GM21360 (cell line): Measurements from ENCODE around the gene ZBTB7C.

Experiments
- ATAC-seq: cut with Tn5 transposase; IDR thresholded peaks from one replicate; pipeline ENCODE4 v1.9.1; 2021; ENCODE audit warnings: mild to moderate bottlenecking, moderate library complexity; ENCODE audit not compliant: unreplicated experiment

The ZBTB7C gene

GRCh38 chr18:48418539-48419276 is 9.5 kb upstream of the ZBTB7C start:
- ATAC-seq = no peak

- no peak for ATAC-seq
Measured at GRCh38 chr18:48417985-48418384, 8.8 kb upstream of the ZBTB7C start.

DNA sequence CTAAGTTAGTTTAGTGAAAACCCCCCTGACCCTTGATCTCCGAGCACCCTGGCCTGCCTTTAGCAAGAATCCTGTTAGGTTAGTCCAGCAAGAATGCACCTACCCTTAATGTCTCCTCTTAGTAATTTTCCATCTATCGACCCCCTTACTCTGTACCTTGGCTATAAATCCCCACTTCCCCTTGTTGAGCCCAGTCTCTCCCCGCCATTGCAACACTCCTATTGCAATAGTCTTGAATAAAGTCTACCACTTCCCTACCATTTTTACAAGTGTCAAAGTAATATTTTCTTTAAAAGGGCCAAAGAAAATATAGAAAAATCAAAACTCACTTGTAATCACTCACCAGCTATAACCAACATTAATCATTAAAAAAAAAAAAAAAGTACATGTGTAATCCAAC is 4.2 kb upstream of the ZBTB7C start:
- ATAC-seq = no peak

DNA sequence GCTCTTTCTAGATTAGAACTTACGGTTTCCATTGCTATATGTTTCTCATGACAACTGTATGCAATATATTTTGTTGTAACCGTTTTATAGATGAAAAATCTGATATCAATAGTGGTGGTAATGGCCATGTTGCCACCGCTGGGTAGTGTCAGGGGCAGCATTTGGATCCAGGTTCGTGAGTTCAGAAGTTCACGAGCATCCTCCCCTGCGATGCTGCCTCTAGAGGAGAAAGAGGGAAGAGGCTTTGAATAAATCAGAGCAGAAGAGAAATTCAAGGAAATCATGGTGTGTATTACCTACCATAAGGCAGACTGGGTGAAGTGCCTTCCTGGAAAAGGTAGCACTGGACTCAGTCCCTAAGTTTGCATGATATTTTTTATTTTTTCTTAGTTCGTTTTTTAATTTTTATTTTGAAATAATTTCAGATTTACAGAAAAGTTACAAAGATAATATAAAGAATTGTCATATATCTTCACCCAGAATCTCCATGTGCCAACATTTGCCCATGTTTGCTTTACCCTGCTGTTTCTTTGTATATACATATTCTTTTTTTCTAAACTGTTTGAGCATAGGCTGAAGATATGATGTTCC is 3.3 kb upstream of the ZBTB7C start:
- no peak for ATAC-seq

DNA sequence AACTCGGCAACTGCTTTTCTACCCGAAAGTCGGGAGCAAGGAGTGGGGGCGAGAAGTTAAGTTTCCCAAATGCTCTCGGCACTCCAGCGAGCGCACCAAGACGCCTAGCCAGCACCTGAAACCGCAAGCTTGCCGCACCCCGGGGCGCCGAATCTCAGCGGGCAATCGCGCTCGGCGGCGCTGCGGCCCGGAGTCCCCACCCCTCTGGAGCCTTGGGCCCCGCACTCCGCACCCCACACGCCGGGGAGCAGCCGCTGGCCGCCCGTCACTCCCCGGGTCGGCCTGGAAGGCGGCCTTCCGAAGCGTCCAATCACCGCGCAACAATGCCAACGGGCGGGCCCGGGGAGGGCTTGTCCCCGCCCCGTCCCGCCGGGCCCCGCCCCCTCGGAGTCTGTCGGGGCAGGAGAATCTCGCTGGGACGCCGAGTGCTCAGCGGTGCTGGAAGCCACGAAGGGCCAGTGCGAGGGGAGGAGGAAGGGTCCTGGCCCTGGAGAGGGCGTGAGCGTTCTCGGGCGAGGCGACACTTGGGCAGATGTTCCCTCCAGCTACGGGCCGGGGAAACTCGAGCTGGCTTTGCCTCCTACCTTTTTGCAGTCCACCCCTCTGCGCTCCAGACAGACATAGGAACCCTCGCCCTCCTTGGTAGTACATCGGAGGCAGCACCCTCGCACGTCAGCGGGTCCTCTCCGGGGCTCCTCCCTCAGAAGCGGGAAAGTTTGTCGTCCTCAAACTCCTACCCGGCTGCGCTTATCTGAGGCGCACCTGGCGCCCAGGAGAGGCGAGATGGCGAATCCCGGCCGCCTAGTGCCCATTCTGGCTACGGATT is 1.1 kb upstream of the ZBTB7C start:
- peak; percentile 89 for ATAC-seq

DNA sequence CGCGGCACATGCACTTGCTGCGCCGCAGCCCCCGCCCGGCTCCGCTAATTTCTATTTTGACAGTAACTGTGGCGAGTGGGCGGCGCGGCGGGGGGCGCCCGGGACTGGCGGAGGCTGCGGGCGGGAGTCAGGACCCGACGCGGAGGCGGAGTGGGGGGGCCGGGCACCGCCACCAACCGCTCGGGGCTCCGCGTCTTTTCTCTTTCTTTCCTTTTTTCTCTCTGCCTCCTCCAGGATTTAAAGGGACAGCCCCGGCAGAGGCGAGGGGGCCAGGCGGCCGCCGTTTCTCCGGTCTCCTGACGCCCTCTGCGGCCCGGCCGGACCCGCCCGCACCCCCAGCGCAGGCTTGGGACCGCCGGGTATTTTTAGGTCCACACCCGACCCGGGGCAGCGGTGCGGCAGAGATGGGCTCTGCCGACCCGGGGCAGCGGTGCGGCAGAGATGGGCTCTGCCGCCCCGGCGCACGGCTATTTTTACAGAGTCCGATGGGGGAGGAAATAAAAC is 460 bp upstream of the ZBTB7C start:
- ATAC-seq = peak; percentile 11

- ATAC-seq = no peak
Measured at GRCh38 chr18:48408111-48408726, 964 bp downstream of the ZBTB7C start.

GRCh38 chr18:48407358-48407757 is 1.8 kb downstream of the ZBTB7C start:
- ATAC-seq = no peak

DNA sequence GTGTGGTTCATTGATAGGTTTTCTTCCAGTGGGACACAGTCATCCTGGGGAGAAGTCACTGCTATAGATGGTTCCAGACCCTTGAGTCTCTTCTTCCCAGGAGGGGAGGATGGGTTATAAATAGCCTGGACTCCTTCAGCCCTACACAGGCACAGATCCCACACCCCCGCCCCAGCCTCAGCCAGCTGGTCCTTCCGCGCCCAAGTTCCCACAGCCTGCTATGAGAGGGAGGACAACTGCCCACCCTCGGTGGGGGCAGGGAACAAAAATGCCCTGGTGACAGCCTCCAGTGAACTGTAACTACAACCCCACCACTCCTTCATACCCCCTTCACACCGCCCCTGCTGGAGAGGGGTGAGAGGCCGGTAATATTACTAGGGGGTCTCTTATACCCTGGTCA is 3.2 kb downstream of the ZBTB7C start:
- no peak for ATAC-seq

DNA sequence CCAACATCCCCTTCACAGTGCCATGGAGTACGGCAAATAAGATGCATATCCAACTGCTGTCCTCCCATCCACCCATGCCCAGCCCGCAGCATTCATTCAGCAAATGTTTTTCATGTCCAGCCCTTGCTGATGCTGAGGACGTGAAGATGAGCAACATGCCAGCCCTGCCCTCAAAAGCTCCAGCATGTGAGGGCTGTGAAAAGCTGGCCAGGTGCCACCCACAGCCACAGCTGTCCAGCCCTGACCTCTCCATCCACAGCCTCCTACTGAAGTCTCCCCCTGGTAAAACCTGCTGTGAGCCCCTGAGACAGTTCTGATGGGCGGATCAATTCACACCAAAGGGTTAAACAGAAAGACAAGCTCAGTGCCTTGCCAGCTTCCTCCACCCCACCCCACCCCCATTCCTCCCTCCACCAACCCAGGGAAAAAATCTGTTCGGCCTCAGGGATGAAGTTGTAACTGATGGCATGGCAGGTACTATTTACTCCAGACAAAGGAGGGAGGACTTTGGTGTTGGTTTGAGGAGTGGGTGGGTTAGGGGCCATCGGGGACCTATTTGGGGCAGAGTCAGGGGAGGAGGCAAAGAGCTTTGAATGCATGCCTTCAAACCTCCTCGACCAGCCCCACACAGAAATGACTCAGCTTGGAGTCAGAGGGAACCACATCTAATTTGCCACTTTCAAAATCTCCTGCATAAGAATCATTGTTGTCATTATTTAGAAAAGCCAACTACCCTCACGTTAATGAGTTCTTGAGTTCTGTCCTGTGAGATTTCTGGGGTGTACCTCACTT is 4.3 kb downstream of the ZBTB7C start:
- no peak for ATAC-seq

GRCh38 chr18:48402953-48403352 is 6.2 kb downstream of the ZBTB7C start:
- no peak for ATAC-seq

DNA sequence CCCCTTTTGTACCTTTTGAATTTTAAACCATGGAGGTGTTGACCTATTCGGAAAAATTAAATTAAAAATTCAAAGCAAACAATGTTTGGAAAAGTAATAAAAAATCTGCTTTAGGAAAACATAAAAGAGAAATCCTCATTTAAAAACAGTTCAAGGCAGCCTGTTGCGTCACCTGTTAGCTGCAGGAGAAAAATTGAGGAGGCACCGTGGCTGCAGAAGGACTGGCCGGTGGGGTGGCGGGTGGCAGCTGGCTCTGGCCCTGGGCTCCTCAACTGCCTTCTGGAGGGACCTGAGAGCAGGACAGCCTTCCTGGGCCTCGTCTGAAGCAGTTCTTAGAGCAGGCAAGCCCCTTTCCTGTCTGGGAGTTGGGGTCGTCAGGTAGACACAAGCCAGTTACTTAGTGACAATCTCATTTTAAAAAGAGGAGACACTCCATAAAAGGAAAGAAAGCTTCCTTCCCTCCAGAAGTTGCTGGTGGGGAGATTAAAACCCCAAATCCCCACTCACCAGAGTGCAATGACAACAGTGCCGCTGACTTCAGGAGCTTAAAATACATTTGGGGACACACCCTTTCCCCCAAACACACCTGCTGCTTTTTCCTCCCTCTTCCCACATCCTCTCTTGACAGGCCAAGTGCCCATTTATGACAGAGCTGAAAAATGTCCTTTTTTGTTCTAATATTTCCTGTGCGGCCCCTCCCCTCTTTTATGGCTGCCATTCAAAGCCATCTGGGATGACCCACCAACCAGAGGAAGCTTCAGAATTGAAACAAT is 9.7 kb downstream of the ZBTB7C start:
- ATAC-seq = no peak

DNA sequence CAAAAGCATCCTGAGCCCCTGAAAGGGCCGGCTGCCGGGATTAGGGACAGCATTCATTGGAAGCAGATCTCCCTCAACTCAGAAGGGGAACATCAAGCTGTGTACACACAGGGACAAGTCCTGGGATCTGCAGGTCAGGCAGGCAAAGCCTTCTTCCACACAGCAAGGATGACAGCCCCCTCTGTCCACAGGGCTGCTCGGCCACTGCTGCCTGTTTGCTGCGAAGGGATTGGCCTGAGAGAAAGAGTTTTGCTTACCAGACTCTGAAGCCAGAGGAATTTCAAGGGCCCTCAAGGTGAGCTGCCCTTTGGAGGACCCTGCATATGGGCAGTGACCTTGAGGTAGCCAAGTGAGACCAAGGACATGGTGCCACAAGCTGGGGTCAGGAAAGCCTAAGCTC is 11.1 kb downstream of the ZBTB7C start:
- no peak for ATAC-seq

DNA sequence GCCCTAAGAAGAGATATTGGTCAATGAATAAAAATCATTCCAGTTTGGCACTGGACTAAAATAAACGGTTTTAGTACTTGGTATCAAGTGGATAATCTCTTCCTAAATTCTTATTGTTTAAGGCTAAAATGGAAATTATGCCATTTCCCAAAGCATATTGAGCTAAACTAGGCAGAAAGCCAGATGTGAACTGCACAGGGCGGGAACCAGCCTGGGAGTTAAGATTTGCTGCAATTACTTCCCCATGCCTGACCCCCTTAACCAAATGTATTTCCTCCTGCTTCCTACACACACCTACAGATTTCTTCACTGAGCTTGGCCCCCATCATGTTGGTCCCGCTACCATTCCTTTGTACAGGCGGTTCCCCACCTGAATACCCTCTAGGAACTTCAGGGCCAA is 12.2 kb downstream of the ZBTB7C start:
- ATAC-seq = no peak

DNA sequence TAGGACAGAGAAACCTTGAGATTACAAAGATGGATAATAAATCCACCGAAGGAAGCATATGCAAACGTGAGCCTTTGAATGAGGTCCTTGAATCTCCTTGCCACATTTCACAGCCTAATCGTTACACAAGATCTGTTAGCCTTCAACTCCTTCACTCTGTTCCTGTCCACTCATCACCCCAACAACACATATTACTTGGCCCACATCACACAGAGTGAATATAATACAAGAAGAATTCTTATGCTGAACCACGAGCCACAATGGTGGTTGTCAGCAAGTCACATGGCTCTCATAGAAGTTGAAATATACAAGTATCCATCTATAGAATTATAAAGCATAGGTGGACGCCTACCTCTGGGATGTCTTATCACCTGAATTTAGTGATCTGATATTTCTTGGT is 12.6 kb downstream of the ZBTB7C start:
- no peak for ATAC-seq

DNA sequence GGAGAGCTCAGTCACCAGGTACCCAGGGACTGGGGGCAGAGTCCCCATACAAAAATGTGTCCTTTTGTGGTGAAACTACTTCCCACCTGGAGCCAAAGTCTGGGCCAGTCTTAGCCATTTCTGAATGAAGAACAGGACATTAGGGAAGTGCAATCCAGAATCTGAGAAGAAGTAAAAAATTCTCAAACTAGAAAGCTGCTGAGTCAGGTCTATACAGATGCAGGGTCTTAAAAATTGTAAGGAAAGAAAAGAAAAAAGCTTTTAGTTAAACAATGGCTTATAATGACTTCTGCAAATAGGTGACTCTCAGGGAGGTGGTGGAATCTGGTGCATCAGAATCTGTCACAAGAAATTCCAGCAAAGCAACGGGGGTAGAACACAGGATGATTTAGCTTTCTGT is 13.5 kb downstream of the ZBTB7C start:
- ATAC-seq = no peak

GRCh38 chr18:48394176-48394575 is 15.0 kb downstream of the ZBTB7C start:
- ATAC-seq = no peak

- no peak for ATAC-seq
Measured at GRCh38 chr18:48393776-48394175, 15.4 kb downstream of the ZBTB7C start.

DNA sequence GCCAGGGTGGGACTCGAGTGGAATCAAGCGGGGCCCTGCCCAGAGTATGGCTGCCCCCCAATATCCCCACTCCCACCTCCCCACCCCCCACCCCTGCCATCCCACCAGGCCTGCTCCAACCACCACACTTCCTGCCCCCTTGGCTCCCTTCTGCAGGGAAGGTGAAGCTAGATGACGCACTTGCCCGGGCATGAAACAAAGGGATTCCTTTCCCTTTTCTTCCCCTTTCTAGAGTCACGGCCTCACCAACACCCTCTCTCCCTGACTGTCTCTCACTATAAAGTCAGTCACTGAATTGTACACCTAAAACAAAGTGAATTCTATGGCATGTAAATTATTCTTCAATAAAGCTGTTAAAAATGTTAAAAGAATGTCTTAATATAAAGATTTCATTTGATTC is 16.0 kb downstream of the ZBTB7C start:
- ATAC-seq = no peak

GRCh38 chr18:48392268-48392667 is 16.9 kb downstream of the ZBTB7C start:
- ATAC-seq = no peak
